Stimulated activated CD4-positive, alpha-beta T cell treated with anti-CD3 and anti-CD28 coated beads, Interleukin-15, amount 100 ng/mL, for 48 hours (primary cell): ENCODE data around the gene MRPL43.

ENCODE experiments used
- DNase-seq, 2 donors: peaks; one replicate each; pipeline ENCODE4 v3.0.0-alpha.2; 2020; ENCODE audit warnings: low read depth in 2 of 2

The MRPL43 gene

DNA sequence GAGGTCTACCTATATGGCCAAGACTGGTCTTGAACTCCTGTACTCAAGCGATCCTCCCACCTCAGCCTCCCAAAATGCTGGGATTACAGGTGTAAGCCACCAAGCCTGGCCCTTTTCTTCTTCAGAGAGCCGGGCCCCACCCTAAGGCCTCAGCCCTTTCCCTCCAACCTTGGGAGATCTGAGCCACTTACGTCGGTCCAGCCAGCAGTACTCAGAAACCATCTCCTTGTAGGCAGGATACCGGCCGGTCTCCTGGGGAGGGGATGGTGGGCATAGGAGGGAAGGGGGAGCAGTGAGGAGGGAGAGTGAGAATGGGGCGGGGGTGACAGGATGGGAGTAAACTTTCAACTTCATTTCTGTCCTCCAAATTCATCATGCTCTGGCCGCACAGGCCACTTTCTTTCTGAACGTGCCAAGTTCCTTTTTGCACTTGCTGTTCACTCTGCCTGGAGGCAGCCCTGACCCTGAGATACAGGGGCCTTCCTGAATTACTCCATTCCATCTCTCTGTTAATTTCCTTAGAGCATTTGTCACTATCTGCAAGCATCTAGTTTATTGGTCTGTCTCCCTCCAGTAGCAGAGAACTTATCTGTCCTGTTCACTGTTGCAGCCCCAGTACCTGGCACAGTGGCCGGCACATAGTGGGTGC lies 33.3 kb upstream of the MRPL43 start:
- DNase-seq, result no peak

DNA sequence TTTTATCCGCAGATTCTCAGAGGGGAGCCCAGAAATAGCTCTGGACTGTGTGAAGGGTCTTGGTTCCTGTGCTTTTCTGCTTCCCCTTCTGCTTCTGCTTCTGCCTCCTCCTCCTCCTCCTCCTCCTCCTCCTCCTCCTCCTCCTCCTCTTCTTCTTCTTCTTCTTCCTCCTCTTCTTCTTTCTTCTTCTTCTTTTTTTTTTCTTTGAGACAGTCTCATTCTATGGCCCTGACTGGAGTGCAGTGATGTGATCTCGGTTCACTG lies 32.1 kb upstream of the MRPL43 start:
- no peak for DNase-seq

GRCh38 chr10:101018600-101019439 lies 31.5 kb upstream of the MRPL43 start:
- peak in 1 of 2 donors; percentile 81 for DNase-seq

DNA sequence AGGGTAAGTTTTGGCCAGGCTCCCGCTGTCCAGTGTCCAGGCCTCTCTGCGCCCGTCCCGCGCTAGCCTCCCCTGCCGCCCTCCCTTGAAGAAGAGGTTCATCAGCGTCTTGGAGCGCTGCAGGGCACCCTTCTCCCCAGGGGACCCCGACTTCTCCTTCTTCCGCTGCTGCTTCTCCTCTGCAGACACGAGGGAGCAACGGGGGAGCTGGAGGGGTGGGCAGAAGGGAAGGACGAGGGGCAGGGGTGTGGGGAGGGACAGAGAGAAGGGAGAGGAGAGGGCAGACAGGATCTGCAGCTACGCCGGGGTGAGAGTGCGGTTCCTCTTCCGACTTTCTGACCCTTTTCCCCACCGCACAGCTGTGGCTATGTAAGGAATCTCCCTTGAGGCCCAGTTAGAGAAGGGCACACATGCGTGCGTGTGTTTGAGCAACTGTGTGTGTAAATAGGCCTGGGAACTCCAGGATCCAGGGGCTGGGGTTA lies 30.9 kb upstream of the MRPL43 start:
- DNase-seq, result no peak

DNA sequence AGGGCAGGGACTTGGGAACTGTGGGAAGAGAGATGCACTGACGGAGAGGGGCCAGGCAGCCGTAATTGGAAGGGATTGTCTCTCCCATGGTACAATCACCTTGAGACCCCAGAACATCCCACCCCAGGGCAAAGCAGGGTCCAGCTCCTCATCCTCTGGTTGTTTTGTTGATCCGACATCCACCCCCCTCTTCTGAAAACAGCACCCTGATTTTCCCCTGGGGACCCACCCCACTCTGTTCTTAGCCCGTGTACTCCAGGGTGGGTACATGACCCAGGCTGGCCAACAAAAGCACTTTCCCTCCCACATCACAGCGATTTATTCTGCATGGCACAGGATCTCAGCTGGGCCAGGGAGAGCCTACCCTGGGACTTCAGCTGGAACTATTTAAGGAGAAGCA lies 29.5 kb upstream of the MRPL43 start:
- DNase-seq, result no peak

- DNase-seq, result no peak
These were observed 28.3 kb upstream of the MRPL43 start for GRCh38 chr10:101015582-101015973.

DNA sequence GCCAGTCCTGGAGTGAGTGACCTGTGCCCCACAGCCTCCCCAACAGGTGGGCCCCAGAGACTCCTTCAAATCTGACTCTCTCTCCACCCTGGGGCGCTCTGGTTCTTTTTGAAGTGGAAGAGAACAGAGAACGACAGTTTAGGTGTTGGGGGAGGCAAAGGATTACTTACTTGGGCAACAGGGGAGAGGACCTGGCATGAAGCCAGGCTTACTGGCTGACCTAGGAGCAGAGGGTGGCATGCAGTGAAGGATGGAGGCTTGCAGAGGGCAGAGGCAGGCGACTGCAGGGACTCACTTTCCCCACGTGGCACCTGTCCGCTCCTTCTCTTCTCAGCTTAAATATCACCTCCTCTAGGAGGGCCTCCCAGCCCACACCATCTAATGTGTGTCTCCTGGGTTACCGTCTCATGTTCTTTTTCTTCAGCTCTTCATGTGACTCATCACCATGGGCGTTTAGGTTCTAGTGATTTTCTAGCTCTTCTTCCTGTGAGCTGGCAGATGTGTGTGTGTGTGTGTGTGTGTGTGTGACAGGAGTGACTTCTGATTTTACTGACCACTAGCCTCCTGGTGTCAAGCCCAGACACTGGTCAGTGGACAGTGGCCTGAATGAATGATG lies 27.8 kb upstream of the MRPL43 start:
- no peak for DNase-seq

DNA sequence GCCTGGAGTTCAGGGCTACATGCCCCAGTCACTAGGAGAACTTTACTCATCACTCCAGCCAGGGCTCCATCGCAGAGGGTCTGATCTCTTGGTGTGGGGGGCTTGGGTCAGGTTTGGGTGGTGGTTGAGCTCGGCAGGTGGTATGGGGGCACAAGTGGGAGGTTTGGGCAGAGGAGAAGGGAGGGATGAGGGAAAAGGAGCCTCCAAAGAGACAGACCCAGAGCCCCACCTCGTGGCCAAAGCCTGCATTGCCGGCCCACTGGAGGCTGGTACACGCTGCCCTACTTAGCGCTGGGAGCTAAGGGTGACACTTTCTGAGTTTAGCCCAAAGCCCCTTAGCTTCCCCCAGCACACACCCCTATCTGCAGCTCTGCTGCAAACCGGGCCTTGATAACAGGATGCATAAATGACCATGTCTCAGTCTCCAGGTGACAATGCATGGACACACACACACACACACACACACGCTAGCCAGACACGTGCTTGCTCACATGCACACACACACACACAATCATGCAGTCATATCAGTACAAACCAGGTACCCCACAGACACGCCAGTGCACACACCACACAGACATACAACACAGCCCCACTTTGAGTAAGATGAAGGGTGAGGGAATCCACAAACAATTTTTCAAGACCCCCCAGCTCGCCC lies 27.1 kb upstream of the MRPL43 start:
- DNase-seq, result peak; percentile 49 to 80

DNA sequence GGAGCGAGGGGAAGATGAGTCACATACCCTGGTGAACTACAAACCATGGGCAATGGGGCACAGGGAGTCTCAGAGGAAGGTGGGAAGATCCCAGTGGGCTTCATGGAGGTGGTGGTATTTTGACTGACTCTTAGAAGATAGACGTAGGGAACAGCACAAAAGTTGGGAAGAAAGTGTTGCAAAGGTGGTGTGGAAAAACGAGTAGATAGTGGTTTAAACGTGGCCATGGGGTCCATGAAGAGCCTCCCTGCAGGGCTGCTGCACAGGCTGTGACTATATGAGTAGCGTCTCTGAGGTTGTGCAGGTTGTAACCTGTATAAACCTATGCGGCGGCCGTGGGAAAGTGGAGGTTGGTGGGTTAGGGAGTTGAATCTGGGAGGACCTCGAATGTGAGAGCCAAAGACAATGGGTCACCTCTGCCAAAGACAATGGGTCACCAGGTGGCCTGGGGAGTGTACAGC lies 26.1 kb upstream of the MRPL43 start:
- DNase-seq, result no peak

- peak; percentile 67 to 79 for DNase-seq
These were observed 25.4 kb upstream of the MRPL43 start for GRCh38 chr10:101012525-101013364.

GRCh38 chr10:101011517-101012423 lies 24.5 kb upstream of the MRPL43 start:
- no peak for DNase-seq

GRCh38 chr10:101010329-101010728 lies 23.0 kb upstream of the MRPL43 start:
- no peak for DNase-seq

- no peak for DNase-seq
These were observed 21.6 kb upstream of the MRPL43 start for GRCh38 chr10:101008823-101009423.

GRCh38 chr10:101007915-101008822 lies 20.9 kb upstream of the MRPL43 start:
- no peak for DNase-seq

- DNase-seq, result no peak
These were observed 19.9 kb upstream of the MRPL43 start for GRCh38 chr10:101007099-101007711.

DNA sequence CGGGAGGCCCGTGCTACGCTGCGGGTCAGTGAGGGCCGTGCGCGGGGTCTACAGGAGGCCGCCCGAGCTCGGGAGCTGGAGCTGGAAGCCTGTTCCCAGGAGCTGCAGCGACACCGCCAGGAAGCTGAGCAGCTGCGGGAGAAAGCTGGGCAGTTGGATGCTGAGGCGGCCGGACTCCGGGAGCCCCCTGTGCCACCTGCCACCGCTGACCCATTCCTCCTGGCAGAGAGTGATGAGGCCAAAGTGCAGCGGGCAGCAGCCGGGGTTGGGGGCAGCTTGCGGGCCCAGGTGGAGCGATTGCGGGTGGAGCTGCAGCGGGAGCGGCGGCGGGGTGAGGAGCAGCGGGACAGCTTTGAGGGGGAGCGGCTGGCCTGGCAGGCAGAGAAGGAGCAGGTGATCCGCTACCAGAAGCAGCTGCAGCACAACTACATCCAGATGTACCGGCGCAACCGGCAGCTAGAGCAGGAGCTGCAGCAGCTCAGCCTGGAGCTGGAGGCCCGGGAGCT lies 19.3 kb upstream of the MRPL43 start:
- no peak for DNase-seq

- DNase-seq, result no peak
These were observed 18.7 kb upstream of the MRPL43 start for GRCh38 chr10:101005869-101006567.

- no peak for DNase-seq
These were observed 18.1 kb upstream of the MRPL43 start for GRCh38 chr10:101005361-101005760.
